PC-9 (cell line): ENCODE measurements around the gene PDK4.

Experiments used
- CTCF ChIP-seq: fragments of 200-600 bp; sonication (generic); conservative IDR thresholded peaks from 2 replicates; pipeline ENCODE4 v1.6.1; 2017; ENCODE audit warnings: mixed run types, antibody characterized with exemption, mild to moderate bottlenecking, moderate library complexity
- EZH2 ChIP-seq: fragments of 200-600 bp; sonication (generic); IDR thresholded peaks from 2 replicates; pipeline ENCODE4 v1.8.0; 2017; ENCODE audit warnings: antibody characterized with exemption, low read depth

GRCh38 chr7:95577137-95577536 lies 19.2 kb downstream of the PDK4 start:
- TF ChIP-seq CTCF (no peak), EZH2 (no peak)
